Measurements from ENCODE around the gene CFAP70.

Gene CFAP70

DNA sequence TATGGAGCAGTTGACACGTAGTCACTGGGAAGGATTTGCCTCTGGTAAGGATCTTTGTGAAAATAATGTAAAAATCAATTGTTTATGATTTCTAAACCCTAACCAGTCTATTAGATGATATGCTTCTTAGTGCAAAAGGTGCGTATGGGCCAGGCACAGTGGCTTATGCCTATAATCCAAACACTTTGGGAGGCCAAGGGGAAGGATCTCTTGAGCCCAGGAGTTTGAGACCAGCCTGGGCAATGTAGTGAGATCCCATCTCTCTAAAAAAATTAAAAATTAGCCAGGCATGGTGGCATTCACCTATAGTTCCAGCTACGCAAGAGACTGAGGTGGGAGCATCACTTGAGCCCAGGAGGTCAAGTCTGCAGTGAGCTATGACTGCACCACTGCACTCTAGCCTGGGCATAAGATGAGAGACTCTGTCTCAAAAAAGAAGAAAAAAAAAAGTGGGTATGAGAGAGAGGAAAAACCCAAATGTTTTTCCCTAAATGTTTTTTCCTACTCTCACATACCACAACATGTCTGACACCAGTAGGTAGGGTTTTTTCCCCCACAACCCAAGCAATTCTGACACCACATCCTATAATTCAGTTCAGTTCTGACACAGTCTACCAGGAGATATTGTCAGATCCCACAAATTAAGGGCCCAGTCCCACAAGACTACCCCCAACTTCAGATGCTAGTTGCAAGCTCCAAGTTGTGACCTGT, 148.1 kb downstream of the CFAP70 start:
- no peak for DNase-seq

GRCh38 chr10:73209705-73210104, 149.0 kb downstream of the CFAP70 start:
- peak; percentile 37 for DNase-seq

- no peak for DNase-seq
These were observed 150.8 kb downstream of the CFAP70 start for GRCh38 chr10:73207883-73208282.

- DNase-seq, result no peak
These were observed 152.3 kb downstream of the CFAP70 start for GRCh38 chr10:73206385-73206784.

GRCh38 chr10:73205890-73206289, 152.8 kb downstream of the CFAP70 start:
- DNase-seq, result no peak

- no peak for DNase-seq
These were observed 153.6 kb downstream of the CFAP70 start for GRCh38 chr10:73205081-73205480.

Measured in fibroblast of skin of right biceps (primary cell).